ENCODE measurements around the gene RHPN2.
"Not testable (repeated sequence)": the region's sequence is repeated elsewhere in the genome, so short reads cannot be mapped to it uniquely, and the experiment has no call there.

RHPN2 gene

GRCh38 chr19:33005440-33005839 lies 59.2 kb downstream of the RHPN2 start:
- TF ChIP-seq, protein P1, sequence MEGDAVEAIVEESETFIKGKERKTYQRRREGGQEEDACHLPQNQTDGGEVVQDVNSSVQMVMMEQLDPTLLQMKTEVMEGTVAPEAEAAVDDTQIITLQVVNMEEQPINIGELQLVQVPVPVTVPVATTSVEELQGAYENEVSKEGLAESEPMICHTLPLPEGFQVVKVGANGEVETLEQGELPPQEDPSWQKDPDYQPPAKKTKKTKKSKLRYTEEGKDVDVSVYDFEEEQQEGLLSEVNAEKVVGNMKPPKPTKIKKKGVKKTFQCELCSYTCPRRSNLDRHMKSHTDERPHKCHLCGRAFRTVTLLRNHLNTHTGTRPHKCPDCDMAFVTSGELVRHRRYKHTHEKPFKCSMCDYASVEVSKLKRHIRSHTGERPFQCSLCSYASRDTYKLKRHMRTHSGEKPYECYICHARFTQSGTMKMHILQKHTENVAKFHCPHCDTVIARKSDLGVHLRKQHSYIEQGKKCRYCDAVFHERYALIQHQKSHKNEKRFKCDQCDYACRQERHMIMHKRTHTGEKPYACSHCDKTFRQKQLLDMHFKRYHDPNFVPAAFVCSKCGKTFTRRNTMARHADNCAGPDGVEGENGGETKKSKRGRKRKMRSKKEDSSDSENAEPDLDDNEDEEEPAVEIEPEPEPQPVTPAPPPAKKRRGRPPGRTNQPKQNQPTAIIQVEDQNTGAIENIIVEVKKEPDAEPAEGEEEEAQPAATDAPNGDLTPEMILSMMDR (IDR thresholded peaks at IDR 0.05; ENCODE audit: low read depth, low read length, poor library complexity, severe bottlenecking) = no peak
- TF ChIP-seq EZH2phosphoT487 (IDR thresholded peaks at IDR 0.05; ENCODE audit: borderline replicate concordance, low read length) = no peak

DNA sequence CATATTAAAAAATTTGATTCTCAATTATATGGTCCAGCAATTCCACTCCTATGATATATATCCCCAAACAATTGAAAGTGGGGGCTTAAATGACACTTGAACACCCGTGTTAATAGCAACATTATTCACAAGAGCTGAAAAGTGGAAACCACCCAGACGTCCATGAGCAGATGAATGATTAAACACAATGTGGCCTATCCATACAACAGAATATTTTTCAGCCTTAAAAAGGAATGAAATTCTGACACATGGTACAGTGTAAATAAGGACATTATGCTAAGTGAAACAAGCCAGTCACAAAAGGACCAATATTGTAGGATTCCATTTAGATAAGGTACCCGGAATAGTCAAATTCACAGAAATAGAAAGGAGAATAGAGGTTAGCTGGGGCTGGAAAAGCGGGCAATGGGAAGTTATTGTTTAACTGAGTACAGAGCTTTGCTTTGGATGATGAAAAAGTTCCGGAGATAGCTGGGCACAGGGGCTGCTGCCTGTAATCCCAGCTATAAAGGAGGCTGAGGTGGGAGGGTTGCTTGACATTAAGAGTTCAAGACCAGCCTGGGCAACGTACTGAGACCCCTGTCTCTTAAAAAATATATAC lies 61.2 kb downstream of the RHPN2 start:
- H3F3A ChIP-seq (ENCODE audit: control insufficient read depth, insufficient read depth); H3K9me3 ChIP-seq (ENCODE audit: control insufficient read depth, insufficient read depth, low read length); H3K4me3 ChIP-seq (ENCODE audit: low read length); H3K36me3 ChIP-seq (ENCODE audit: control insufficient read depth, low read length); H3K4me1 ChIP-seq (ENCODE audit: control insufficient read depth, low read length); H3K27ac ChIP-seq (ENCODE audit: low read depth, low read length); H3K79me2 ChIP-seq (ENCODE audit: control insufficient read depth, low read length); H3K4me2 ChIP-seq (ENCODE audit: low read length); H3K27me3 ChIP-seq (ENCODE audit: control insufficient read depth, low read length); H3K9me2 ChIP-seq (replicated peaks; ENCODE audit: control insufficient read depth, low read length); H4K20me1 ChIP-seq (ENCODE audit: control insufficient read depth, insufficient read depth, low read depth, low read length): not testable (repeated sequence)

More at GRCh38 chr19:33005440-33005839, 59.2 kb downstream of the RHPN2 start:
- no peaks in the 10 kb centered on the region for H3K4me1 ChIP-seq (ENCODE audit: control insufficient read depth, low read length)
- no peaks in the 10 kb centered on the region for H4K20me1 ChIP-seq (ENCODE audit: control insufficient read depth, insufficient read depth, low read depth, low read length)
- H3K27ac ChIP-seq (ENCODE audit: low read depth, low read length) = no peak overlapping the region
- H3K4me3 ChIP-seq (ENCODE audit: low read length) = no peak overlapping the region
- H3K36me3 ChIP-seq (ENCODE audit: control insufficient read depth, low read length) = no peaks in the 10 kb centered on the region
- no peaks in the 10 kb centered on the region for H3K9me3 ChIP-seq (ENCODE audit: control insufficient read depth, insufficient read depth, low read length)
- no peaks in the 10 kb centered on the region for H3K27me3 ChIP-seq (ENCODE audit: control insufficient read depth, low read length)
- H3K9me2 ChIP-seq (replicated peaks; ENCODE audit: control insufficient read depth, low read length) = no peaks in the 10 kb centered on the region
- no peaks in the 10 kb centered on the region for H3K79me2 ChIP-seq (ENCODE audit: control insufficient read depth, low read length)
- no peaks in the 10 kb centered on the region for H3F3A ChIP-seq (ENCODE audit: control insufficient read depth, insufficient read depth)
- no peak overlapping the region for H3K4me2 ChIP-seq (ENCODE audit: low read length)

DNA sequence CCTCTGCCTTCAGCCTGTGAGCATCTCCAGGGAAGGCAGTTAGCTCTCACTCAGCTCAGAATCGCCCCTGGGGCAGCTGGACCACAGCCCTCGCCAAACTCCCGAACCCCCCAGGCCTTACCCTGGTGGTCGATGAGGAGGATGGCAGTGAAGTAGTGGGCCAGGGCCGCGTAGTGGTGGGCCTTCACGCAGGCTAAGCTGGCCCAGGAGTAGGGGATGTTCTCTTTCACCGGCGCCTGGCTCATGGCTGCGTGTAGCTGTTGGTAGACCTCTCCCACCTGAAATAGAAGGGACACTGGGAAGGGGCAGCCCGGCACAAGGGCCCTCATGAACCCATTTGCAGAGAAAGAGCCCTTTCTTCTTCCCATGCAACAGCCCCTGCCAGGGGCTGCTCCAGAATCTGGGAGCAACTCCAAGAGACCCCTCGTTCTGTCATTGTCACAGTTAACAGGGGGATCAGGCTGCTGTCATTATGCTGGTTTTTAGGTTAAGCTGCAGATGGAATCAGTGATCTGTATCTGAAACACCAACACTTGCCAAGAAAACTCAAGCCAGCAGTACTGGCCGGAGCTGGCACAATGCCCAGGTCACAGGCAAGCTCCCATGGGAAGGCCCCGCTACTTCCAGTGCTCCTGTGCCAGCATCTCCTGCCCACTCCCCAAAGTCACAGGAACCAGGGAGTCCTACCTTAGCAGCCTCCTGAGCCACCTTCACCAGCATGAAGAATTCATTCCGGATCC lies 62.4 kb downstream of the RHPN2 start:
- H3K4me1 ChIP-seq (ENCODE audit: control insufficient read depth, low read length); H3K27me3 ChIP-seq (ENCODE audit: control insufficient read depth, low read length); H4K20me1 ChIP-seq (ENCODE audit: control insufficient read depth, insufficient read depth, low read depth, low read length); H3F3A ChIP-seq (ENCODE audit: control insufficient read depth, insufficient read depth); H3K9me3 ChIP-seq (ENCODE audit: control insufficient read depth, insufficient read depth, low read length); H3K4me3 ChIP-seq (ENCODE audit: low read length); H3K4me2 ChIP-seq (ENCODE audit: low read length); H3K9me2 ChIP-seq (replicated peaks; ENCODE audit: control insufficient read depth, low read length); H3K79me2 ChIP-seq (ENCODE audit: control insufficient read depth, low read length); H3K27ac ChIP-seq (ENCODE audit: low read depth, low read length); H3K36me3 ChIP-seq (ENCODE audit: control insufficient read depth, low read length): not testable (repeated sequence)

DNA sequence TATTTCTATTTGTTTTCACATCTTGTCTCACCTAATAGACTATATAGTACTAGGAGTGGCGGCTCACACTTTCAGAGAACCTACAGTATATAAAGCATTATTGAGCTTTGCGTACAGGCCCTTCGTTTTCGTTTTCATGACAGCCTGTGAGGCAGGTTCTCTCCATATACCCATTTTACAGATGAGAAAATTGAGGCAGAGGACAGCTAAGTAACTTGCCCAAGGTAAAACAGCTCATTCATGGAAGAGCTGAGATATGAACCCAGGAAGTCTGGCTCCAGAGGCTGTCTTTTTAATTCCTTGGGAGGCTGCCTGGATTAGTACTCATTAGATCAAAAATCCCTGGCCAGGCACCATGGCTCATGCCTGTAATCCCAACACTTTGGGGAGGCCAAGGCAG lies 63.8 kb downstream of the RHPN2 start:
- no peak overlapping the region for H3K4me2 ChIP-seq (ENCODE audit: low read length)
- H3K36me3 ChIP-seq (ENCODE audit: control insufficient read depth, low read length) = no peaks in the 10 kb centered on the region
- no peak overlapping the region for H3K27ac ChIP-seq (ENCODE audit: low read depth, low read length)

More for the DNA sequence above, 63.8 kb downstream of the RHPN2 start:
- no peaks in the 10 kb centered on the region for H3K4me1 ChIP-seq (ENCODE audit: control insufficient read depth, low read length)
- no peaks in the 10 kb centered on the region for H3K27me3 ChIP-seq (ENCODE audit: control insufficient read depth, low read length)
- H3K9me3 ChIP-seq (ENCODE audit: control insufficient read depth, insufficient read depth, low read length) = no peaks in the 10 kb centered on the region
- TF ChIP-seq EZH2phosphoT487 (IDR thresholded peaks at IDR 0.05; ENCODE audit: borderline replicate concordance, low read length) = no peak
- TF ChIP-seq, protein P1 (IDR thresholded peaks at IDR 0.05; ENCODE audit: low read depth, low read length, poor library complexity, severe bottlenecking) = no peak
- H4K20me1 ChIP-seq (ENCODE audit: control insufficient read depth, insufficient read depth, low read depth, low read length) = no peaks in the 10 kb centered on the region
- no peaks in the 10 kb centered on the region for H3K9me2 ChIP-seq (replicated peaks; ENCODE audit: control insufficient read depth, low read length)
- H3K79me2 ChIP-seq (ENCODE audit: control insufficient read depth, low read length) = no peaks in the 10 kb centered on the region
- no peaks in the 10 kb centered on the region for H3F3A ChIP-seq (ENCODE audit: control insufficient read depth, insufficient read depth)
- H3K4me3 ChIP-seq (ENCODE audit: low read length) = no peak overlapping the region
